Measurements from ENCODE around the gene TGFBI.

DNA sequence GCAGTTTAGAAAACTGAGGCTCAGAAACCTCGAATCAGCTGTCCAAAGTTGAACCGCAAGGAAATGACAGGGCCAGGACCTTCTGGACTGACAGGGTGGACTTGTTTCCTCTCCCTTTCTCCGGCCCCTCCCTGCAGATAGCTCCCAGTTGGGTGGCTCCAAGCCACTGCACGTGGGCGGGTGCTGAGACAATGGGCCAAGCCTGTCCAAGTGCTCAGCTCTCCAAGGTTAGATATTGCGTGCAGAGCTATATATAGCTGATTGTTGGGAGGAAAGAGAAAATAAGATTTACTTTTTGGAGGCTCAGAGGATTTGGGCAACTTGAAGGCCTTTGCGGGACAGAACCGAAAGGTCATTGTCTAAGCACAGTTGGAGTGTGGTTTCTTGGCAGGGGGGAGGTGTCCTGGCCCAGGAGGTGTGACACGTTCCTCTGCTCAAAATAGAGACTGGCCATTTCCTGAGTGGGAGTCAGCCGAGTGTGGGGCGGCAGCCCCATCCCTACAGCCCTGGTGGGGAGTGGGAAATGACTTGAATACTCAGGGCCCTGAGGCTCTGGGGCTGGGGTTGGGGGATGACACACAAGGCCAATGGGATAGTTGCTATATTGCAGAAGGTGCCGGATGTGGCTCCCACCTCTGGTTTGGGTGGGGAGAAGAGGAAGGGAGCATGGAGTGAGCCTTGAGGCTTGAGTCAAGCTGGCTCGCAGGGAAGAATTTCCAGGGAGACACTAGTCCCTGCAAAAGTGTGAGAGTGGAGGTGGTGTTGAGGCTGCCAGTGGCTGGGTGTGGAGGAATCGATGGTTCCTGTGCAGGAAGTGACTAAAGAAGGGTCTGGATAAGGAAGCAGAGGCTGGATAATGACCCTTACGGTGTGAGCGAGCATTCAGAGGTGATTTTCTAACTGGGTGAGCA lies 59.4 kb downstream of the TGFBI start:
- no peak for TF ChIP-seq POLR2A (IDR thresholded peaks at IDR 0.05)
- TF ChIP-seq CTCF (IDR thresholded peaks at IDR 0.05 in 4 of 5, conservative IDR thresholded peaks at IDR 0.05 in 1 of 5), result no peak
